Heart left ventricle (tissue), 16 donors: ENCODE data around the gene RAX2. TPM values are rescaled to one million over a fixed set of nuclear protein-coding genes. Genes with fewer than 3 reads are reported as not detected.

Experiments
- ATAC-seq, 4 donors: fragments of 200-7000 bp; cut with Tn5 transposase; one replicate each; pipeline ENCODE4 v1.9.1; 2020 to 2022; ENCODE audit warnings: moderate library complexity in 4 of 4, mild to moderate bottlenecking in 3 of 4, moderate number of reproducible peaks in 1 of 4
- DNase-seq, 5 donors: peaks; one replicate each; pipeline ENCODE4 v3.0.0-alpha.2; 2020
- H3K27ac ChIP-seq, 12 donors: fragments of 200-600 bp; sonication (generic) in 4 of 12; one replicate each; pipeline versions ENCODE4 v1.5.0 to v1.8.0; 2016 to 2022; ENCODE audit warnings: mild to moderate bottlenecking in 2 of 12
- H3K27me3 ChIP-seq, 9 donors: fragments of 200-600 bp; sonication (generic) in 2 of 9; one replicate each; pipeline versions ENCODE4 v1.5.1 to v1.8.0; 2016 to 2022; ENCODE audit warnings: mild to moderate bottlenecking in 3 of 9
- H3K36me3 ChIP-seq, 9 donors: fragments of 200-600 bp; sonication (generic) in 2 of 9; one replicate each; pipeline versions ENCODE4 v1.5.0 to v1.8.0; 2018 to 2022; ENCODE audit warnings: mild to moderate bottlenecking in 2 of 9
- H3K4me1 ChIP-seq, 12 donors: fragments of 200-600 bp; sonication (generic) in 4 of 12; one replicate each; pipeline versions ENCODE4 v1.5.0 to v1.8.0; 2016 to 2022; ENCODE audit warnings: mild to moderate bottlenecking in 3 of 12
- H3K4me3 ChIP-seq, 12 donors: fragments of 200-600 bp; sonication (generic) in 4 of 12; one replicate each; pipeline versions ENCODE4 v1.5.0 to v1.8.0; 2017 to 2022; ENCODE audit warnings: mild to moderate bottlenecking in 9 of 12, moderate library complexity in 4 of 12
- H3K9me3 ChIP-seq, 12 donors: fragments of 200-600 bp; sonication (generic) in 4 of 12; one replicate each; pipeline versions ENCODE4 v1.5.0 to v1.8.0; 2016 to 2022; ENCODE audit warnings: mild to moderate bottlenecking in 1 of 12
- POLR2A ChIP-seq, 2 donors: fragments of 450-650 bp; IDR thresholded peaks; one replicate each; pipeline ENCODE4 v1.6.1; 2017; ENCODE audit warnings: antibody characterized with exemption in 2 of 2, mild to moderate bottlenecking in 2 of 2, moderate library complexity in 2 of 2
- WGBS, 4 donors: extraction: QIAGEN DNeasy Blood & Tissue Kit in 2 of 4; methylation state at CpG; one replicate each; pipeline versions ENCODE4 v1.1.5 to v1.1.7; 2013 to 2018; 5-methylcytosine and 5-hydroxymethylcytosine counted together
- intact Hi-C, 10 donors: fragments of 100-400 bp; cut with DNase I; formaldehyde crosslinking; loops; one replicate each; pipeline versions ENCODE4 v1.11.1 to v1.14.2; 2022
- polyA plus RNA-seq, 2 donors: library from polyadenylated mRNA; stranded (reverse); fragments of 200-250 nt; gene quantifications; one replicate each; pipeline ENCODE4 v1.2.3, GENCODE V29; 2013
- total RNA-seq, 9 donors: library from RNA; depleted of rRNA in 2 of 9; stranded (reverse); fragments of >200 nt in 2 of 9; fragmentation: NEBNext Ultra II Directional in 3 of 9; extraction: Animal tissue kit (Norgen Biotek cat#: 25700) in 3 of 9; gene quantifications; one replicate each; pipeline versions ENCODE4 v1.1.0 to v1.2.4, GENCODE V29; 2016 to 2023
- TF ChIP-seq, protein P1 (sequence below), 12 donors: fragments of 200-600 bp; sonication (generic) in 4 of 12; IDR thresholded peaks; one replicate each; pipeline versions ENCODE4 v1.5.0 to v1.8.0; 2018 to 2022; ENCODE audit warnings: antibody characterized with exemption in 12 of 12, mild to moderate bottlenecking in 5 of 12
- donor health status: ischemic (EF 13 %, LVEDD 7.1; RV severe dilation, severe dysfunction).
- donor health status: healthy with polysubstance abuse.
- donor health status: DM: no; HTN: yes; CAD: no.
- donor health status: DM: no; HTN: no; CAD: no.
- donor health status: ischemic (EF 25% LVEDD 6.9; RV normal size, moderate dysfunction).
- donor health status: ischemic (EF 25% LVEDD 5.7; RV mildly dilated, moderate dysfunction).
- donor health status: healthy.
- donor health status: DM: yes; HTN: yes; CAD: no.
- donor health status: ischemic (EF 35%, LVEDD 5.7; RV mildly dilated, moderate dysfunction).
- donor health status: nonischemic (EF 11% LVEDD 7.7; RV severe dilation, severe dysfunction).
- donor health status: DM: yes; HTN: yes; CAD: no.
- donor health status: PGD.
- donor health status: ischemic (EF 29% LVEDD 5.4; RV normal size, mild dysfunction).
- donor health status: nonischemic (EF 23%, LVEDD 6.1; RV moderate dilation, normal function).

The RAX2 gene
- total and polyA plus RNA-seq, 11 donors: not detected

- WGBS, 4 donors: 79 to 83% (median 81%) methylated on average over 45 to 53 of the region's 53 CpGs
- ATAC-seq (peak in 1 of 4 donors; percentile 10), DNase-seq (no peak)
Observed at GRCh38 chr19:3770136-3770999, 1.7 kb downstream of the RAX2 start.

DNA sequence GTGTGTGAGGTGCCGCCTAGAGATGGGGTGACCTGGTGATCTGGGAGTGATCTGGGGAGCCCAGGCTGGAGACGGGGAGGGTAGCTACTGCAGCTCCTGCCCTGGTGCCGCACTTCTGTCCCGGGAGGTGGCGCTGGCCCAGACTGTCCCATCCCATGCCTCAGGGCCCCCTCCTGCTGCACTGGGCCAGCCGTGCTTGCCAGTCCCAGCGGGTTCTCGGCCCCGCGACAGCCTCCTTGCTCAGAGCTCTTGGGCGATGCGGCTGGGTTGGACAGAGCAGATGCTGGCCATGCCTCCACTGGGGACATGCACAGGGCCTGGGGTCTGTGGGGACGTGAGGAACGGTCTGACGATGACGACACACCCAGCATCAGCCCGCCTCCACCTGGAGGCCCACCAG lies 2.5 kb downstream of the RAX2 start:
- Histone ChIP-seq H3K4me1 (no peaks in the 10 kb centered on the region), H3K36me3 (peaks cover 0 to 40% (median 28%) of the 10 kb centered on the region in 9 donors), H3K4me3 (no peak overlapping the region), H3K9me3 (no peaks in the 10 kb centered on the region), H3K27me3 (no peaks in the 10 kb centered on the region), H3K27ac (no peak overlapping the region)
- no peak for ATAC-seq
- intact Hi-C loops: loop anchor here in 4 of 10 donors (10.0 kb wide), 2 partner anchors 55 to 215 kb away; partner anchors contain the start of gene EEF2 (in 3 of the 4)
- no peak for DNase-seq
- TF ChIP-seq, protein P1, sequence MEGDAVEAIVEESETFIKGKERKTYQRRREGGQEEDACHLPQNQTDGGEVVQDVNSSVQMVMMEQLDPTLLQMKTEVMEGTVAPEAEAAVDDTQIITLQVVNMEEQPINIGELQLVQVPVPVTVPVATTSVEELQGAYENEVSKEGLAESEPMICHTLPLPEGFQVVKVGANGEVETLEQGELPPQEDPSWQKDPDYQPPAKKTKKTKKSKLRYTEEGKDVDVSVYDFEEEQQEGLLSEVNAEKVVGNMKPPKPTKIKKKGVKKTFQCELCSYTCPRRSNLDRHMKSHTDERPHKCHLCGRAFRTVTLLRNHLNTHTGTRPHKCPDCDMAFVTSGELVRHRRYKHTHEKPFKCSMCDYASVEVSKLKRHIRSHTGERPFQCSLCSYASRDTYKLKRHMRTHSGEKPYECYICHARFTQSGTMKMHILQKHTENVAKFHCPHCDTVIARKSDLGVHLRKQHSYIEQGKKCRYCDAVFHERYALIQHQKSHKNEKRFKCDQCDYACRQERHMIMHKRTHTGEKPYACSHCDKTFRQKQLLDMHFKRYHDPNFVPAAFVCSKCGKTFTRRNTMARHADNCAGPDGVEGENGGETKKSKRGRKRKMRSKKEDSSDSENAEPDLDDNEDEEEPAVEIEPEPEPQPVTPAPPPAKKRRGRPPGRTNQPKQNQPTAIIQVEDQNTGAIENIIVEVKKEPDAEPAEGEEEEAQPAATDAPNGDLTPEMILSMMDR (IDR thresholded peaks at IDR 0.05): no peak
- no peak for TF ChIP-seq POLR2A (IDR thresholded peaks at IDR 0.05)
- 84 to 92% (median 89%) methylated on average over 9 to 17 of the region's 17 CpGs for WGBS, 4 donors

More at GRCh38 chr19:3770136-3770999, 1.7 kb downstream of the RAX2 start:
- no peaks in the 10 kb centered on the region for H3K9me3 ChIP-seq
- no peak for TF ChIP-seq POLR2A (IDR thresholded peaks at IDR 0.05)
- TF ChIP-seq, protein P1 (IDR thresholded peaks at IDR 0.05): no peak
- H3K4me1 ChIP-seq: no peaks in the 10 kb centered on the region
- no peak overlapping the region for H3K27ac ChIP-seq
- H3K27me3 ChIP-seq: no peaks in the 10 kb centered on the region
- no peak overlapping the region for H3K4me3 ChIP-seq
- intact Hi-C loops: loop anchor here in 1 of 10 donors (10.0 kb wide), 1 partner anchor 154 kb away; no protein-coding TSS in a partner anchor
- H3K36me3 ChIP-seq: peaks cover 0 to 36% (median 24%) of the 10 kb centered on the region in 9 donors

DNA sequence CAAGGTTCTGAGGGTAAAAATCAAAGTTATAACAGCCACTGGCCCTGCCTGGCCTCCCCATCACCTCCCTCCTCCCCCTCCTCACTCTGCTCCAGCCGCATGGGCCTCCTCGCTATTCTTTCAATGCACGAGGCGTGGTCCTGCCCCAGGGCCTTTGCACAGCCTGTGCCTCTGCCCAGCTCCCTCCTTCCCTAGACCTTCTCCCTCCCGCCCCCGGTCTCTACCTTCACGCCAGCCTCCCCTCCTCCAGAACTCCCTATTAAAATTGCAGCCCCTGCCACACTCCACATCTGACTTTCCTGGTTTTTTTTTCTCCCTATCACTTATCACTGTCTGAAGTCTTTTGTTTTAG lies 3.3 kb downstream of the RAX2 start:
- Histone ChIP-seq H3K9me3 (no peaks in the 10 kb centered on the region), H3K36me3 (peaks cover 0 to 40% (median 28%) of the 10 kb centered on the region in 9 donors), H3K27ac (no peak overlapping the region), H3K27me3 (no peaks in the 10 kb centered on the region), H3K4me3 (no peak overlapping the region), H3K4me1 (peaks cover 0 to 6% (median under 1%) of the 10 kb centered on the region in 12 donors)
- ATAC-seq: no peak
- 89 to 98% (median 96%) methylated on average over 7 of the region's 7 CpGs for WGBS, 4 donors
- intact Hi-C loops: loop anchor here in 4 of 10 donors (10.0 kb wide), 2 partner anchors 56 to 216 kb away; partner anchors contain the start of gene EEF2 (in 3 of the 4)
- no peak for DNase-seq
- TF ChIP-seq, protein P1 (IDR thresholded peaks at IDR 0.05): no peak
- no peak for TF ChIP-seq POLR2A (IDR thresholded peaks at IDR 0.05)

GRCh38 chr19:3768015-3768747 lies 3.8 kb downstream of the RAX2 start:
- H3K27me3 ChIP-seq: no peaks in the 10 kb centered on the region
- H3K27ac ChIP-seq: no peak overlapping the region
- TF ChIP-seq POLR2A (IDR thresholded peaks at IDR 0.05): no peak
- TF ChIP-seq, protein P1 (IDR thresholded peaks at IDR 0.05): no peak
- peaks cover 0 to 11% (median 5%) of the 10 kb centered on the region in 12 donors for H3K4me1 ChIP-seq
- DNase-seq (no peak), ATAC-seq (no peak)
- H3K9me3 ChIP-seq: no peaks in the 10 kb centered on the region
- no peak overlapping the region for H3K4me3 ChIP-seq
- peaks cover 0 to 40% (median 28%) of the 10 kb centered on the region in 9 donors for H3K36me3 ChIP-seq
- 86 to 94% (median 90%) methylated on average over 13 to 25 of the region's 25 CpGs for WGBS, 4 donors
- intact Hi-C loops: loop anchor here in 4 of 10 donors (10.0 kb wide), 2 partner anchors 57 to 217 kb away; partner anchors contain the start of gene EEF2 (in 3 of the 4)
